ENCODE measurements around the gene SLC27A6.

Gene SLC27A6

GRCh38 chr5:129046151-129046550 lies 80.9 kb downstream of the SLC27A6 start:
- no peak for DNase-seq (ENCODE audit: extremely low read depth, low read depth)
- no peak overlapping the region for H3K4me3 ChIP-seq (replicated peaks; ENCODE audit: low read depth, low read length)
- TF ChIP-seq CTCF (IDR thresholded peaks at IDR 0.05; ENCODE audit: low read depth, low read length, missing control alignments): no peak

GRCh38 chr5:129048509-129048908 lies 83.2 kb downstream of the SLC27A6 start:
- TF ChIP-seq CTCF (IDR thresholded peaks at IDR 0.05; ENCODE audit: low read depth, low read length, missing control alignments): no peak
- H3K4me3 ChIP-seq (replicated peaks; ENCODE audit: low read depth, low read length): no peak overlapping the region
- no peak for DNase-seq (ENCODE audit: extremely low read depth, low read depth)

- TF ChIP-seq CTCF (IDR thresholded peaks at IDR 0.05; ENCODE audit: low read depth, low read length, missing control alignments): no peak
- DNase-seq (ENCODE audit: extremely low read depth, low read depth): no peak
- no peak overlapping the region for H3K4me3 ChIP-seq (replicated peaks; ENCODE audit: low read depth, low read length)
Observed at GRCh38 chr5:129049126-129049799, 84.0 kb downstream of the SLC27A6 start.

- TF ChIP-seq CTCF (IDR thresholded peaks at IDR 0.05; ENCODE audit: low read depth, low read length, missing control alignments): no peak
- no peak for DNase-seq (ENCODE audit: extremely low read depth, low read depth)
Observed at GRCh38 chr5:129051283-129051682, 86.0 kb downstream of the SLC27A6 start.

GRCh38 chr5:129053438-129053837 lies 88.2 kb downstream of the SLC27A6 start:
- no peak overlapping the region for H3K4me3 ChIP-seq (replicated peaks; ENCODE audit: low read depth, low read length)
- no peak for TF ChIP-seq CTCF (IDR thresholded peaks at IDR 0.05; ENCODE audit: low read depth, low read length, missing control alignments)
- no peak for DNase-seq (ENCODE audit: extremely low read depth, low read depth)

More at GRCh38 chr5:129051283-129051682, 86.0 kb downstream of the SLC27A6 start:
- H3K4me3 ChIP-seq (replicated peaks; ENCODE audit: low read depth, low read length): no peak overlapping the region

- no peak for TF ChIP-seq CTCF (IDR thresholded peaks at IDR 0.05; ENCODE audit: low read depth, low read length, missing control alignments)
- DNase-seq (ENCODE audit: extremely low read depth, low read depth): no peak
- H3K4me3 ChIP-seq (replicated peaks; ENCODE audit: low read depth, low read length): no peak overlapping the region
Observed at GRCh38 chr5:129057329-129057728, 92.0 kb downstream of the SLC27A6 start.

- H3K4me3 ChIP-seq (replicated peaks; ENCODE audit: low read depth, low read length): no peak overlapping the region
- no peak for DNase-seq (ENCODE audit: extremely low read depth, low read depth)
- no peak for TF ChIP-seq CTCF (IDR thresholded peaks at IDR 0.05; ENCODE audit: low read depth, low read length, missing control alignments)
Observed at GRCh38 chr5:129061849-129062248, 96.6 kb downstream of the SLC27A6 start.

Data from HFF-Myc (cell line).